Stomach smooth muscle (tissue), 2 donors: ENCODE results near the gene MMP23B.
"Not testable (repeated sequence)": the region's sequence is repeated elsewhere in the genome, so short reads cannot be mapped to it uniquely, and the experiment has no call there.

Experiments
- H3K27ac ChIP-seq: one replicate; pipeline ENCODE4 v1.7.0; 2013; ENCODE audit warnings: mild to moderate bottlenecking, low read length, inconsistent platforms
- H3K27me3 ChIP-seq, 2 donors: one replicate each; pipeline ENCODE4 v1.7.0; 2013; ENCODE audit warnings: low read length in 2 of 2; ENCODE audit not compliant: insufficient read depth in 2 of 2, control insufficient read depth in 1 of 2
- H3K36me3 ChIP-seq, 2 donors: one replicate each; pipeline ENCODE4 v1.7.0; 2013; ENCODE audit warnings: low read length in 2 of 2; ENCODE audit not compliant: control insufficient read depth in 2 of 2, insufficient read depth in 2 of 2
- H3K4me1 ChIP-seq: one replicate; pipeline ENCODE4 v1.7.0; 2013; ENCODE audit warnings: low read length; ENCODE audit not compliant: control insufficient read depth, insufficient read depth
- H3K4me3 ChIP-seq, 2 donors: one replicate each; pipeline ENCODE4 v1.7.0; 2013; ENCODE audit warnings: low read length in 2 of 2
- H3K9ac ChIP-seq, 2 donors: one replicate each; pipeline ENCODE4 v1.7.0; 2013; ENCODE audit warnings: low read length in 2 of 2, mild to moderate bottlenecking in 1 of 2
- H3K9me3 ChIP-seq, 2 donors: one replicate each; pipeline ENCODE4 v1.7.0; 2013; ENCODE audit warnings: low read length in 2 of 2; ENCODE audit not compliant: control insufficient read depth in 2 of 2
- donor health status: healthy.
- donor health status: Pancreatic carcinoma.

MMP23B gene

DNA sequence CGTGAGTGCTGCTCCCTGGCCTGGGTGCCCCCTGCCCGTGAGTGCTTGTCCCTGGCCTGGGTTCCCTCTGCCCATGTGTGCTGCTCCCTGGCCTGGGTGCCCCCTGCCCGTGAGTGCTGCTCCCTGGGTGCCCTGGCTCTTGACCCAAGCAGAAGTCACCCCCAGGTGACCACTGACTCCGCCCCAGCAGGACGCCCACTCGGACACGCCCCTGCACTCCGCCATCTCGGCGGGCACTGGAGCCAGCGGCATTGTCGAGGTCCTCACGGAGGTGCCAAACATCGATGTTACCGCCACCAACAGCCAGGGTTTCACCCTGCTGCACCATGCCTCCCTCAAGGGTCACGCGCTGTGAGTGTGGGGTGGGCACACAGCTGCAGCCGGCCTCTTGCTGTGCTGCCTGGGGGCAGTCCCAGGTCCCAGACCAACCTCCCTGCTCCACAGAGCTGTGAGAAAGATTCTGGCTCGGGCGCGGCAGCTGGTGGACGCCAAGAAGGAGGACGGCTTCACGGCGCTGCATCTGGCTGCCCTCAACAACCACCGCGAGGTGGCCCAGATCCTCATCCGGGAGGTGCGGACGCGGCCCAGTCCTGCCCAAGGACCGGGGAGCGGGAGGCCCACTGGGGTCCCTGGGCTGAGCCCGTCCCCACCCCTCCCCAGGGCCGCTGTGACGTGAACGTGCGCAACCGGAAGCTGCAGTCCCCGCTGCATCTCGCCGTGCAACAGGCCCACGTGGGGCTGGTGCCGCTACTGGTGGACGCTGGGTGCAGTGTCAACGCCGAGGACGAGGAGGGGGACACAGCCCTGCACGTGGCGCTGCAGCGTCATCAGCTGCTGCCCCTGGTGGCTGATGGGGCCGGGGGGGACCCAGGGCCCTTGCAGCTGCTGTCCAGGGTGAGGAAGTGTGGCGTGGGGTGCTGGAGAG is 3.9 kb upstream of the MMP23B start:
- no peaks in the 10 kb centered on the region for H3K9me3 ChIP-seq
- H3K4me3 ChIP-seq, result no peak overlapping the region
- H3K36me3 ChIP-seq, result peaks cover 3 to 4% of the 10 kb centered on the region in 2 donors
- H3K4me1 ChIP-seq, result peaks cover 6% of the 10 kb centered on the region
- H3K9ac ChIP-seq, result no peak overlapping the region
- H3K27me3 ChIP-seq, result peaks cover 0 to 24% of the 10 kb centered on the region in 2 donors
- H3K27ac ChIP-seq, result no peak overlapping the region

DNA sequence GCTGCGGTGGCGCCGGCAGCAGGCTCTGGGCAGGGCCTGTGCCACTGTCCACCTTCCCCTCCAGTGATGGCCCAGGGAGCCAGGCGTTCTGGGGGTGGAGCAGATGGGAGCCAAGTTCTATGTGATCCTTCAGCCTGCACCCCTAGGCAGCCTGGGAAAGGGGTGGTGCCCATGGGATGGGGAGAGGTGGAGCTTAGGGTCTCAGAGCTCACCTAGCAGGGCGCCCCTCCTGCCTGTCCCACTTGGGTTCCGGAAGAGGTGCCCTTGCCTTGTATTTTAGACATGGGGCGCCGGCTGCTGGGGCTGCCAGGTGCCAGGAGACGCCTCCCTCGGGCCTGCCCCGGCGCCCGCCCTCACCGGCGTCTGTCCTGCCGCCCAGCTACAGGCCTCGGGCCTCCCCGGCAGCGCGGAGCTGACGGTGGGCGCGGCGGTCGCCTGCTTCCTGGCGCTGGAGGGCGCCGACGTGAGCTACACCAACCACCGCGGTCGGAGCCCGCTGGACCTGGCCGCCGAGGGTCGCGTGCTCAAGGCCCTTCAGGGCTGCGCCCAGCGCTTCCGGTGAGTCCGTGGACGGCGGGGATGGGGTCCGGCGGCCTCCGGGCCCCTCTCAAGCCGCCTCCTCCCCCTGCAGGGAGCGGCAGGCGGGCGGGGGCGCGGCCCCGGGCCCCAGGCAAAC is 3.1 kb upstream of the MMP23B start:
- Histone ChIP-seq H3K36me3 (peaks cover 3 to 4% of the 10 kb centered on the region in 2 donors), H3K4me3 (no peak overlapping the region), H3K9ac (no peak overlapping the region)

DNA sequence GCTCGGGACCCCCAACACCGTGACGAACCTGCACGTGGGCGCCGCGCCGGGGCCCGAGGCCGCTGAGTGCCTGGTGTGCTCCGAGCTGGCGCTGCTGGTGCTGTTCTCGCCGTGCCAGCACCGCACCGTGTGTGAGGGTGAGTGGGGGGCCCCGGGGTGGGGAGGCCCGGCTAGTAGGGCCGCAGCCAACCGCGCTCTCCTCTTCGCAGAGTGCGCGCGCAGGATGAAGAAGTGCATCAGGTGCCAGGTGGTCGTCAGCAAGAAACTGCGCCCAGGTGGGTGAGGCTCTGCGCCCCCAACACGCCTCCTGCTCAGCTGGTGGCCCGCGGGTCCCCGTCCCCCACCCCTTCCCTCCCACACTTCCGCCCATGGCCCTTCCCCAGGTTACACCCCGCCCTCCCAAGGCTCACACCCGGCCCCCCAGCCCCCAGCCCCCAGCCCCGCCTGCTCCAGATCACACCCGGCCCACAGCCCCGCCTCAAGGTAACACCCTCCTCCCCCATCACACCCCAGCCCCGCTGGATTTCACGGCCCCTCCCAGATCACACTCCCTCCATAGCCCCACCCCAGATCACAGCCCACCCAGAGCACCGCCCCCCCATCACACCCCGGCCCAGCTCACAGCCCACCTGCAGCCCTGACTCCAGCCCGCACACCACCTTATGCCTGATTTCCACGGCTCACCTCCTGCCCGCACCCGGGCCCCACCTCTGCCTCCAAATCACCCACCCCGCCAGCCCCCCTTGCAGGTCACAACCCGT is 2.4 kb upstream of the MMP23B start:
- Histone ChIP-seq H3K36me3 (peaks cover 3 to 4% of the 10 kb centered on the region in 2 donors), H3K9ac (no peak overlapping the region), H3K27ac (no peak overlapping the region), H3K9me3 (no peaks in the 10 kb centered on the region), H3K4me3 (no peak overlapping the region), H3K4me1 (peaks cover 6% of the 10 kb centered on the region), H3K27me3 (peaks cover 0 to 24% of the 10 kb centered on the region in 2 donors)

More for the DNA sequence above, 3.1 kb upstream of the MMP23B start:
- Histone ChIP-seq H3K9me3 (no peaks in the 10 kb centered on the region), H3K27me3 (peaks cover 0 to 24% of the 10 kb centered on the region in 2 donors), H3K4me1 (peaks cover 6% of the 10 kb centered on the region), H3K27ac (no peak overlapping the region)

DNA sequence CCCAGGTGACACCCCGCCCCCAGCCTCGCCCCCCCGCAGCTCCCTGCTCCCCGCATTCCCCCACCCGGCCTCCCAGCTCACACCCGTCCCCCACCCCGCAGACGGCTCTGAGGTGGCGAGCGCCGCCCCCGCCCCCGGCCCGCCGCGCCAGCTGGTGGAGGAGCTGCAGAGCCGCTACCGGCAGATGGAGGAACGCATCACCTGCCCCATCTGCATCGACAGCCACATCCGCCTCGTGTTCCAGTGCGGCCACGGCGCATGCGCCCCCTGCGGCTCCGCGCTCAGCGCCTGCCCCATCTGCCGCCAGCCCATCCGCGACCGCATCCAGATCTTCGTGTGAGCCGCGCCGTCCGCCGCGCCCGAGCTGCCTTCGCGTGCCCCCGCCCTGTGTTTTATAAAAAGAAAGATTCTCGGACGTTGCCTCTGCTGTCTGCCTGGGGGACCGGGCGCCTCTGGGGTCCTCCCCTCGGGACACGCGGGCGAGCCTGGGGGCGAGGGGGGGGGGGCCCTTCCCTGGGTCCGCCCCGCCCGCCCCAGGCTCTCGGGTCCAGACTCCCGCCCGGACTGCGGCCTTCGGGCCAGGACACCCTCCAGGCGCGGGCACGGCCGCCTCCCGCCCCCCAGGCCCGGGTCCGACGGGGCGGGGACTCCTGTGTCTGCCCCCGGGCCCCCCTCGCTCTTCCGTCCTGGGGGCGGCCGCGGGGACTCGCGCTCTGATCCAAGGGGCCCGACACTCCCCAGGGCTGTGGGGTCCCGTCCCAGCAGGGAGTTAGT is 1.6 kb upstream of the MMP23B start:
- peaks cover 0 to 24% of the 10 kb centered on the region in 2 donors for H3K27me3 ChIP-seq
- no peaks in the 10 kb centered on the region for H3K9me3 ChIP-seq
- no peak overlapping the region for H3K9ac ChIP-seq
- no peak overlapping the region for H3K27ac ChIP-seq
- H3K36me3 ChIP-seq, result peaks cover 3 to 4% of the 10 kb centered on the region in 2 donors
- peaks cover 6% of the 10 kb centered on the region for H3K4me1 ChIP-seq
- H3K4me3 ChIP-seq, result no peak overlapping the region

DNA sequence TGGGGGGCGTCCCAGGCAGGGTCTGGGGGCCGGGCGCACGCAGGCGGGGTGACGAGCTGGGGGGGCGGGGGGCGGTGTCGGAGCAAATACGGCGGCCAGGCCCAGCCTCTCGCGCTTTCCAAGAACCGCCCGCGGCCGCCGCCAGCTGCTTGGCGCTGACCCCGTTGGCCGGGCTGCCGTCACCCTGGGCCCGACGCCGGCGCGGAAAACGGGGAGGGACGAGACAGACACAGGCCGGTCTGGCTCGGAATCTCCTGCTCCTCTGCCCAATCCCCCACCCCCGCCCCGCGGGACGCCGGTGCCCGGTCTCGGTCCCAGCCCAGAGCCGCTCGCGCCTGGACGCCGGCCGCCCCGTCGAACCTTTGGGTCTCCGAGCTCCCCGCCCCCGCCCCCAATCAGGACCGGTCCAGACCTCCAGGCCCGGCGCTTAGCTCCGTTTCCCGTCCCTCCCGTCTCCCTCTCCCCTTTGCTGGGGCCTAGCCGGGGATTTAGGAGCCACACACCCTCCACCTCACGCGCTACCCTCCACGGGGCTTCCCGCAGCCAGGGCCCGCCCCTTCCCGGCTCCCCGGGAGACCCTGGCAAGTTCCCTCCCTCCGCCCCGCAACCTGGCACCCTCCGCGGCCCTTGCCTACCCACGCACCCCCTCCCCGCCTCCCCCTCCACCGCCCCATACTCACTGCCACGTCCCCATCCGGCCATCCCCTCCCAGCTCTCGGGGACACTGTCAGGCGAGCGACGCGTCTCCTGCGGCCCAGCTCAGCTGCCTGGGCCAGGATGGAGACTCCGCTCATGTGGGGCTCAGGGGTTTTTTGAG is 800 bp upstream of the MMP23B start:
- Histone ChIP-seq H3K27ac (no peak overlapping the region), H3K36me3 (peaks cover 3 to 4% of the 10 kb centered on the region in 2 donors), H3K4me3 (peak overlapping the region in 1 of 2 donors; percentile 35), H3K27me3 (peaks cover 0 to 24% of the 10 kb centered on the region in 2 donors), H3K4me1 (peaks cover 6% of the 10 kb centered on the region), H3K9ac (no peak overlapping the region), H3K9me3 (no peaks in the 10 kb centered on the region)

DNA sequence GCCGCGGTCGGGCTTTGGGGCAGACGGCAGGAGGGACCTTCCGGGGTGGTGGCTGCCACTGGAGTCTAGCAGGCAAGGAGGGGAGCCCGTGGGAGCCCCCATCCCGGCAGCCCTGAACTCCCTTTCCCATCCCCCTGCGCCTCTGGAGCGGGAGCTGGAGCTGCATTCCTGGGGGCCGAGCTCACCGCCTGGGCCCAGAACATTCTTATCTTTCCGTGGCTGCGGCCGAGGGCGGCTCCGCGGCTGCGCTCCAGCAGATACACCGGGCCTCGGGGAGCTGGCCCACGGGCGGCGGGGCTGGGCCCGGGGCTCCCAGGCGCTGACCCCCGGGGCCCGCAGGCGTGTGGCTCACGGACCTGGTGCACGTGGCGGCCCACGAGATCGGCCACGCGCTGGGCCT is 1.4 kb downstream of the MMP23B start:
- H3K27me3 ChIP-seq, result peaks cover 0 to 24% of the 10 kb centered on the region in 2 donors
- not testable (repeated sequence) for H3K36me3 ChIP-seq, H3K4me1 ChIP-seq, H3K9ac ChIP-seq, H3K4me3 ChIP-seq, H3K9me3 ChIP-seq, H3K27ac ChIP-seq

DNA sequence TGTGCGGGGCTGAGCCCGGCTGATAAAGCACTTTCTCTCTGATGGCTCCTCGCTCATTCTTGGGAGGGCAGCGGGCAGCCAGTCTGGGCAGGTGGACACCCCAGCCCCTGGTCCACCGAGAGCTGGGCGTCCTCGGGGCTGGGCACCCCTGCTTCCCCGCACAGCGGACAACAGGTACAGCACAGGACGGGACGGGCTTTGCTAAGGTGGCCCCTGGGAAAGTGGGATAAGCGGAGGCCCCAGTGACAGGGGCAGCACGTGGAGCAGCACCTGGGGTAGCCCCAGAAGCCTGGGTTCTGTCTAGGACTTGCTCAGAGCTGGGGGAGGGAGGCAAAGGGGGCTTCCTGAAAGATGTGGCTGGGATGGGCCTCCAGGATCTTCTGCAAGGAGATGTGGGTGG is 2.6 kb downstream of the MMP23B start:
- H3K4me1 ChIP-seq, H3K4me3 ChIP-seq, H3K9ac ChIP-seq, H3K36me3 ChIP-seq, H3K9me3 ChIP-seq, H3K27ac ChIP-seq: not testable (repeated sequence)
- H3K27me3 ChIP-seq, result peaks cover 0 to 20% of the 10 kb centered on the region in 2 donors

DNA sequence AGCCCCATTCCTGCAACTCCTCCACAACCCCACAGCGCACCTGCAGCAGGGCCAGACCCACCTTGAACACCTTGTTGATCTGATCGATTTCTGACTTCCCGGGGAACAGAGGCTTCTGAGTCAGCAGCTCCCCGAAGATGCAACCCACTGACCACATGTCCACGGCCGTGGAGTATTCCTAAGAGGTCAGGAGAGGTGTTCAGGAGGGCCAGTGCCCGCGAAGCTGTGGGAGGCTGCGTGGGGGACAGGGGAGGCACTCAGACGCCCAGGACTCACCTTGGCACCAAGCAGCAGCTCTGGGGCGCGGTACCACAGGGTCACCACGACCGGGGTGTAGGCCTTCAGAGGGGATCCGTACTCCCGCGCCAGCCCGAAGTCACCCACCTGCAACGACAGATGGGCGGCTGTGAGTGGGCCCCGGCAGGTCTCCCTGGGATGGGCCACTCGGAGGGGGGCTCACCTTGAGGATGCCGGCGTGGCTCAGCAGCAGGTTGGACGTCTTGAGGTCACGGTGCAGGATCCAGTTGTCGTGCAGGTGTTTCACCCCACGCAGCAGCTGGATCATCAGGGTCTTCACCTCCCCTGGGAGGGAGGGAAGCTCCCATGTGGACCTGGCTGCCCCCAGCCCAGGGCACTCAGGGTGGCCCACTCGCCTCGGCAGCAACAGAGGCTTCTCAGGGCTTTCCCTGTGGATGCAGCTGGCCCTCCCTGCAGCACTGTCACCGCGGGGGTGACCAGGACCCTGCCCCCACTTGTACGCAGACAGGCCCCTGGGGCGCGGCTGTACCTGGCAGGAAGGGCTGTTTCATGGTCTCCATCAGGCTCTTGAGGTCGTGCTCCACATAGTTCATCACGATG is 4.9 kb downstream of the MMP23B start:
- not testable (repeated sequence) for H3K9ac ChIP-seq, H3K27me3 ChIP-seq, H3K9me3 ChIP-seq, H3K4me1 ChIP-seq, H3K36me3 ChIP-seq, H3K4me3 ChIP-seq, H3K27ac ChIP-seq

DNA sequence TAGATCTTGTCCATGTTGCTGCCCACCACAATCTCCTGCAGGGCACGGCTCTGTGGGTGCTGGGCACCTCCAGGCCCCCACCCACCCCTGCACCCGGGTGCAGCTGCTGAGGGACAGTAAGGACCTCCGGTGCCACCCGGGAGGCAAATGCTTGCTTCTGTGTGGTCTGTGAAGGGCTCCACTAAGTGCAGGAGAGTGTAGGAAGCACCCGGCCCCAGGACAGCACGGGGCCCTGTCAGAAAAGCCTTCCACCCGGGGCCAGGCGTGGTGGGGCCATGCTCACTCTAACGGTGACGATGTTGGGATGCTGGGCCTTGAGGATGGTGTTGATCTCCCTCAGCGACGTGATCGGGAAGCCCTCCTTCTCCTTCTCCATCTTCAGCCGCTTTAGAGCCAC is 5.5 kb downstream of the MMP23B start:
- H3K36me3 ChIP-seq, result not testable (repeated sequence)

More for the DNA sequence above, 5.5 kb downstream of the MMP23B start:
- not testable (repeated sequence) for H3K9ac ChIP-seq, H3K27me3 ChIP-seq, H3K4me3 ChIP-seq, H3K9me3 ChIP-seq, H3K27ac ChIP-seq, H3K4me1 ChIP-seq
